Measurements from ENCODE around the gene TM6SF1.

The TM6SF1 gene

DNA sequence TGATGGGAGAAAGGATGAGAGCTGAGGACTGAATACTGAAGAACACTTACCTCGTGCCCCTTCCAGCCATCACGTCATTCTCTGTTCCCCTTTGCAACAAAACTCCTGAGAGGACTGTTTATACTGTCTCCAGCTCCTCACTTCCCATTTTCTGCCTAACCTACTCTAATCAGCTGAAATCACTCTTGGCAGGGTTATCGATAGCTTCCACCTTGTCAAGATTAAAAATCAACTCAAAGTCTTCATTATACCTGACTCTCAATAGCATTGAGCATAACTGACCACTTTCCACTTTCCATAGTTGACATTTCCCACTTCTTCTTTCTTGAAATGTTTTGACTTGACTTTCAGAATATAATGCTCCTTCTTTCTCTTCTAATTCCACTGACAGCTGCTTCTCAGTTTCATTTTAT, 44.7 kb upstream of the TM6SF1 start:
- H3K4me1 ChIP-seq (ENCODE audit: low read length): peaks cover 22% of the 10 kb centered on the region
- no peaks in the 10 kb centered on the region for H3K9me2 ChIP-seq (replicated peaks; ENCODE audit: insufficient read depth, low read length)
- H2AFZ ChIP-seq (ENCODE audit: low read length): no peak overlapping the region
- H3K79me2 ChIP-seq (ENCODE audit: low read length): peaks cover 85% of the 10 kb centered on the region
- peaks cover 15% of the 10 kb centered on the region; the same call in 1 of the 2 replicates for H4K20me1 ChIP-seq (ENCODE audit: insufficient read depth, low read length)
- no peak overlapping the region for H3K9ac ChIP-seq (ENCODE audit: low read length)
- no peaks in the 10 kb centered on the region for H3K9me3 ChIP-seq (replicated peaks; ENCODE audit: insufficient read depth, low read length)
- DNase-seq: no peak
- TF ChIP-seq EZH2 (optimal IDR thresholded peaks at IDR 0.05; ENCODE audit: low read depth, low read length) (no peak), EZH2phosphoT487 (IDR thresholded peaks at IDR 0.05; ENCODE audit: low read length) (no peak)
- TF ChIP-seq, protein P1, sequence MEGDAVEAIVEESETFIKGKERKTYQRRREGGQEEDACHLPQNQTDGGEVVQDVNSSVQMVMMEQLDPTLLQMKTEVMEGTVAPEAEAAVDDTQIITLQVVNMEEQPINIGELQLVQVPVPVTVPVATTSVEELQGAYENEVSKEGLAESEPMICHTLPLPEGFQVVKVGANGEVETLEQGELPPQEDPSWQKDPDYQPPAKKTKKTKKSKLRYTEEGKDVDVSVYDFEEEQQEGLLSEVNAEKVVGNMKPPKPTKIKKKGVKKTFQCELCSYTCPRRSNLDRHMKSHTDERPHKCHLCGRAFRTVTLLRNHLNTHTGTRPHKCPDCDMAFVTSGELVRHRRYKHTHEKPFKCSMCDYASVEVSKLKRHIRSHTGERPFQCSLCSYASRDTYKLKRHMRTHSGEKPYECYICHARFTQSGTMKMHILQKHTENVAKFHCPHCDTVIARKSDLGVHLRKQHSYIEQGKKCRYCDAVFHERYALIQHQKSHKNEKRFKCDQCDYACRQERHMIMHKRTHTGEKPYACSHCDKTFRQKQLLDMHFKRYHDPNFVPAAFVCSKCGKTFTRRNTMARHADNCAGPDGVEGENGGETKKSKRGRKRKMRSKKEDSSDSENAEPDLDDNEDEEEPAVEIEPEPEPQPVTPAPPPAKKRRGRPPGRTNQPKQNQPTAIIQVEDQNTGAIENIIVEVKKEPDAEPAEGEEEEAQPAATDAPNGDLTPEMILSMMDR (IDR thresholded peaks at IDR 0.05; ENCODE audit: low read length): no peak
- H3F3A ChIP-seq (ENCODE audit: insufficient read depth, low read length): peaks cover 1% of the 10 kb centered on the region; the same call in 1 of the 2 replicates
- no peaks in the 10 kb centered on the region for H3K27me3 ChIP-seq (replicated peaks; ENCODE audit: insufficient read depth, low read length)
- no peak overlapping the region for H3K4me3 ChIP-seq (ENCODE audit: low read length)
- H3K27ac ChIP-seq (ENCODE audit: low read length): no peak overlapping the region
- no peaks in the 10 kb centered on the region for H3K36me3 ChIP-seq (replicated peaks; ENCODE audit: insufficient read depth, low read length)
- H3K4me2 ChIP-seq (ENCODE audit: low read depth, low read length): no peak overlapping the region

DNA sequence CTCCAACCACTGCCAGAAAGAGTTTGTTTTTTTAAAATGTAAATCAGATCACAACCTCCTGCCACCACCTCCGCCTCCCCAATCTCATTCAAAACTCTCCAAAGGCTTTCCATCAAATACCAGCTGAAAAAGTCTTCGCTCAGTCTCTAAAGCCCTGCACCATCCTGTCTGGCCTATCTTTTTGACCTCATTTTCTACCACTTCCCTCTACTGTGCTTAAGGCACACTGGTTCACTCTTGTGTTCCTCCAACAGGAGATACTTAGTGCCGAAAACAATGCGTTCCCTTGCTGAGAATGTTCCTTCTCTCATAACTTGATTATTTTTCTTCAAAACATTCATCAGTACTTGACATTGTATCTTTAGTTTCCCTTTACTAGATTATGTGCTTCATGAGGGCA, 43.9 kb upstream of the TM6SF1 start:
- Histone ChIP-seq H3K9ac (ENCODE audit: low read length) (no peak overlapping the region), H3K27me3 (replicated peaks; ENCODE audit: insufficient read depth, low read length) (no peaks in the 10 kb centered on the region), H3K4me2 (ENCODE audit: low read depth, low read length) (peak overlapping the region; percentile 10; the same call in 1 of the 2 replicates), H3K27ac (ENCODE audit: low read length) (no peak overlapping the region), H3K9me3 (replicated peaks; ENCODE audit: insufficient read depth, low read length) (no peaks in the 10 kb centered on the region), H3K36me3 (replicated peaks; ENCODE audit: insufficient read depth, low read length) (no peaks in the 10 kb centered on the region), H2AFZ (ENCODE audit: low read length) (no peak overlapping the region), H3K4me3 (ENCODE audit: low read length) (no peak overlapping the region), H3K79me2 (ENCODE audit: low read length) (peaks cover 78% of the 10 kb centered on the region), H3K9me2 (replicated peaks; ENCODE audit: insufficient read depth, low read length) (no peaks in the 10 kb centered on the region), H3K4me1 (ENCODE audit: low read length) (peaks cover 22% of the 10 kb centered on the region), H4K20me1 (ENCODE audit: insufficient read depth, low read length) (peaks cover 15% of the 10 kb centered on the region; the same call in 1 of the 2 replicates), H3F3A (ENCODE audit: insufficient read depth, low read length) (peaks cover 8% of the 10 kb centered on the region; the same call in 1 of the 2 replicates)
- TF ChIP-seq EZH2phosphoT487 (IDR thresholded peaks at IDR 0.05; ENCODE audit: low read length) (no peak), EZH2 (optimal IDR thresholded peaks at IDR 0.05; ENCODE audit: low read depth, low read length) (no peak)
- TF ChIP-seq, protein P1 (IDR thresholded peaks at IDR 0.05; ENCODE audit: low read length): no peak
- DNase-seq: no peak

DNA sequence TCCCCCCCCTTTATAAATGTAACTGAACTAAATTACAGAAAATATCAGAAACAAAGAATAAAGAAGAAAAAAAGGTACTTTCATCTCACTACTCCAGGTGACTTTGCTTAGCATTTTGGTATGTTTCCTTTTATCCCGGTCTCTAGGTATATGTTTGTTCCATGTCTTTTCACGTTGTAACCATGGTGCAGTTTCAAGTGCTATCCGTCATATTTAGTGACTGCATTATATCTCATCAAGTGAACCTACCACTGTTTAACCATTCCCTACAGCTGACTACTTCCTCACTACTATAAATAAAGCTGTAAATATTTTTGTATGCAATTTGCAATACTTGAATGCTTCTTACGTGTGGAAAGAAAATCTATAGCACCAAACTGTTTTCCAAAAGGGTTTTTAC, 42.6 kb upstream of the TM6SF1 start:
- H3K9ac ChIP-seq (ENCODE audit: low read length): no peak overlapping the region
- H3K4me3 ChIP-seq (ENCODE audit: low read length): peak overlapping the region; percentile 70; the same call in 1 of the 2 replicates
- H3K9me2 ChIP-seq (replicated peaks; ENCODE audit: insufficient read depth, low read length): no peaks in the 10 kb centered on the region
- peak overlapping the region; percentile 82 for H3K4me2 ChIP-seq (ENCODE audit: low read depth, low read length)
- peaks cover 8% of the 10 kb centered on the region; the same call in 1 of the 2 replicates for H3F3A ChIP-seq (ENCODE audit: insufficient read depth, low read length)
- H4K20me1 ChIP-seq (ENCODE audit: insufficient read depth, low read length): peaks cover 15% of the 10 kb centered on the region; the same call in 1 of the 2 replicates
- H3K36me3 ChIP-seq (replicated peaks; ENCODE audit: insufficient read depth, low read length): no peaks in the 10 kb centered on the region
- DNase-seq: no peak
- H3K4me1 ChIP-seq (ENCODE audit: low read length): peaks cover 22% of the 10 kb centered on the region
- TF ChIP-seq EZH2 (optimal IDR thresholded peaks at IDR 0.05; ENCODE audit: low read depth, low read length): no peak
- no peak for TF ChIP-seq EZH2phosphoT487 (IDR thresholded peaks at IDR 0.05; ENCODE audit: low read length)
- TF ChIP-seq, protein P1 (IDR thresholded peaks at IDR 0.05; ENCODE audit: low read length): no peak
- no peak overlapping the region for H2AFZ ChIP-seq (ENCODE audit: low read length)
- peaks cover 65% of the 10 kb centered on the region for H3K79me2 ChIP-seq (ENCODE audit: low read length)
- no peaks in the 10 kb centered on the region for H3K9me3 ChIP-seq (replicated peaks; ENCODE audit: insufficient read depth, low read length)
- H3K27ac ChIP-seq (ENCODE audit: low read length): no peak overlapping the region
- no peaks in the 10 kb centered on the region for H3K27me3 ChIP-seq (replicated peaks; ENCODE audit: insufficient read depth, low read length)
